Activated CD4-positive, alpha-beta T cell treated with anti-CD3 and anti-CD28 coated beads for 48 hours (primary cell): ENCODE measurements around the gene SLC9B2.

Source experiments
- DNase-seq: peaks from one replicate; pipeline ENCODE4 v3.0.0-alpha.2; 2020

Gene SLC9B2

GRCh38 chr4:103076747-103077347, at the start of gene SLC9B2:
Gene SLC9B2, minus strand, starts transcription at chr4:103076761. Its CDS starts 9,211 bp downstream, at chr4:103067550.
- DNase-seq: peak; percentile 67

GRCh38 chr4:103126126-103126525, 49.6 kb upstream of the SLC9B2 start:
- DNase-seq: no peak

GRCh38 chr4:103123114-103123513, 46.6 kb upstream of the SLC9B2 start:
- DNase-seq: no peak

- DNase-seq: no peak
Measured at GRCh38 chr4:103118166-103118565, 41.6 kb upstream of the SLC9B2 start.

- DNase-seq: no peak
Measured at GRCh38 chr4:103111598-103111997, 35.0 kb upstream of the SLC9B2 start.

- no peak for DNase-seq
Measured at GRCh38 chr4:103108542-103108941, 32.0 kb upstream of the SLC9B2 start.

GRCh38 chr4:103105558-103106356, 29.2 kb upstream of the SLC9B2 start:
- no peak for DNase-seq

GRCh38 chr4:103104886-103105285, 28.3 kb upstream of the SLC9B2 start:
- DNase-seq: no peak

- no peak for DNase-seq
Measured at GRCh38 chr4:103100691-103101090, 24.1 kb upstream of the SLC9B2 start.

- peak; percentile 47 for DNase-seq
Measured at GRCh38 chr4:103099691-103100392, 23.3 kb upstream of the SLC9B2 start, which contains the start of gene BDH2. Gene BDH2, minus strand, starts transcription at chr4:103099834. Its CDS starts 3,580 bp downstream, at chr4:103096254.

- no peak for DNase-seq
Measured at GRCh38 chr4:103098756-103099440, 22.3 kb upstream of the SLC9B2 start.

- no peak for DNase-seq
Measured at GRCh38 chr4:103098341-103098740, 21.8 kb upstream of the SLC9B2 start.

GRCh38 chr4:103097112-103097511, 20.6 kb upstream of the SLC9B2 start:
- no peak for DNase-seq

- DNase-seq: no peak
Measured at GRCh38 chr4:103095080-103095479, 18.5 kb upstream of the SLC9B2 start.

- DNase-seq: no peak
Measured at GRCh38 chr4:103092245-103092644, 15.7 kb upstream of the SLC9B2 start.

- DNase-seq: peak; percentile 41
Measured at GRCh38 chr4:103091601-103092223, 15.2 kb upstream of the SLC9B2 start.

GRCh38 chr4:103089481-103089880, 12.9 kb upstream of the SLC9B2 start:
- no peak for DNase-seq

GRCh38 chr4:103086551-103086950, 10.0 kb upstream of the SLC9B2 start:
- no peak for DNase-seq

- no peak for DNase-seq
Measured at GRCh38 chr4:103085555-103086196, 9.1 kb upstream of the SLC9B2 start.

GRCh38 chr4:103079621-103080020, 3.1 kb upstream of the SLC9B2 start:
- no peak for DNase-seq

GRCh38 chr4:103075894-103076746, 441 bp downstream of the SLC9B2 start:
- peak; percentile 72 for DNase-seq
